K562 (cell line): ENCODE measurements around the gene FAM174B. TPM values are rescaled to one million over a fixed set of nuclear protein-coding genes. Genes with fewer than 3 reads are reported as not detected.
A peak's percentile ranks its signal among the peaks of the same experiment; 100 is the strongest.

ENCODE experiments used
- CCNT2 ChIP-seq: IDR thresholded peaks from 2 replicates; pipeline ENCODE4 v1.6.1; 2011; ENCODE audit warnings: borderline replicate concordance, low read depth, mild to moderate bottlenecking, moderate library complexity, mixed read lengths, low read length; ENCODE audit not compliant: insufficient read length; ENCODE audit errors: extremely low read depth
- CTBP1 ChIP-seq: fragments of 450-650 bp; IDR thresholded peaks from 2 replicates; pipeline ENCODE4 v1.6.1; 2016; ENCODE audit warnings: borderline replicate concordance
- CXXC5 ChIP-seq: fragments of 250-450 bp; sonication (Bioruptor Pico); IDR thresholded peaks from 2 replicates; pipeline ENCODE4 v1.8.0; 2022; ENCODE audit warnings: inconsistent platforms, mild to moderate bottlenecking, moderate library complexity
- FOXJ3 ChIP-seq: sonication (generic); formaldehyde crosslinking; IDR thresholded peaks from 2 replicates; pipeline ENCODE4 v1.4.0; 2020; ENCODE audit warnings: mild to moderate bottlenecking, missing genetic modification reagents
- GABPA ChIP-seq: fragments of 200-800 bp; sonication (Bioruptor generic); conservative IDR thresholded peaks from 2 replicates; pipeline ENCODE4 v1.6.1; 2016; ENCODE audit warnings: low read depth, missing genetic modification characterization, missing compliant biosample characterization
- GATAD2A ChIP-seq: fragments of 450-650 bp; IDR thresholded peaks from 2 replicates; pipeline ENCODE4 v1.6.1; 2017
- HDAC6 ChIP-seq: IDR thresholded peaks from 2 replicates; pipeline ENCODE4 v1.6.1; 2012; ENCODE audit warnings: low read depth, mild to moderate bottlenecking, control low read depth, inconsistent platforms, low read length, moderate library complexity
- HMG20A ChIP-seq: fragments of 450-650 bp; formaldehyde crosslinking; conservative IDR thresholded peaks from 2 replicates; pipeline ENCODE4 v1.4.0; 2020; ENCODE audit warnings: mild to moderate bottlenecking, mixed read lengths
- HMG20B ChIP-seq: fragments of 250-450 bp; sonication (Bioruptor Pico); IDR thresholded peaks from 2 replicates; pipeline ENCODE4 v1.5.0; 2021; ENCODE audit warnings: mild to moderate bottlenecking
- HNRNPUL1 ChIP-seq: fragments of 200-400 bp; formaldehyde crosslinking; IDR thresholded peaks from 2 replicates; pipeline ENCODE4 v1.6.1; 2017; ENCODE audit warnings: low read length
- KDM5B ChIP-seq: fragments of 200-600 bp; sonication (generic); IDR thresholded peaks from 2 replicates; pipeline ENCODE4 v1.6.1; 2012; ENCODE audit warnings: low read depth, mild to moderate bottlenecking, moderate library complexity, low read length, control low read depth, inconsistent platforms; ENCODE audit not compliant: insufficient replicate concordance
- LEF1 ChIP-seq: fragments of 450-650 bp; IDR thresholded peaks from 2 replicates; pipeline ENCODE4 v1.6.1; 2016; ENCODE audit warnings: mild to moderate bottlenecking
- NEUROD1 ChIP-seq: fragments of 150-350 bp; IDR thresholded peaks from 2 replicates; pipeline ENCODE4 v1.6.1; 2014; ENCODE audit warnings: borderline replicate concordance, low read length, low read depth; ENCODE audit not compliant: partially characterized antibody
- PREB ChIP-seq: sonication (generic); formaldehyde crosslinking; IDR thresholded peaks from 2 replicates; pipeline ENCODE4 v1.8.1; 2023; ENCODE audit warnings: mild to moderate bottlenecking, missing genetic modification reagents
- PRMT5 ChIP-seq: sonication (generic); formaldehyde crosslinking; IDR thresholded peaks from 2 replicates; pipeline ENCODE4 v1.5.0; 2020; ENCODE audit warnings: missing genetic modification reagents
- RBBP5 ChIP-seq: fragments of 200-600 bp; sonication (generic); IDR thresholded peaks from 2 replicates; pipeline ENCODE4 v1.6.1; 2012; ENCODE audit warnings: borderline replicate concordance, mild to moderate bottlenecking, low read length, control low read depth, inconsistent platforms; ENCODE audit not compliant: insufficient read depth, poor library complexity, severe bottlenecking
- RBM39 ChIP-seq: fragments of 200-400 bp; formaldehyde crosslinking; optimal IDR thresholded peaks from 2 replicates; pipeline ENCODE3; 2018; ENCODE audit warnings: low read depth, low read length
- ZNF639 ChIP-seq, 2 experiments: fragments of 200-800 bp in 1 of 2; sonication (Bioruptor generic) in 1 of 2; sonication (generic) in 1 of 2; formaldehyde crosslinking in 1 of 2; IDR thresholded peaks in 1 of 2; conservative IDR thresholded peaks in 1 of 2; 2 replicates each; pipeline versions ENCODE4 v1.5.0 to v1.6.1; 2016 to 2020; ENCODE audit warnings: missing compliant biosample characterization in 1 of 2, missing genetic modification characterization in 1 of 2, missing genetic modification reagents in 1 of 2
- polyA plus RNA-seq, 8 experiments: library from polyadenylated mRNA; depleted of rRNA in 4 of 8; stranded (reverse) in 5 of 8; unstranded in 3 of 8; fragments of >200 nt; fragmentation: Nextera tagmentation in 2 of 8; fragmentation: Illumina TruSeq in 1 of 8; extraction: Ambion mirVana in 2 of 8; extraction: Trizol in 1 of 8; gene quantifications; 2 replicates each; pipeline versions ENCODE4 v1.2.1 to v1.2.3, GENCODE V29; 2011 to 2014; ENCODE audit warnings: inconsistent platforms in 1 of 8, missing spikeins in 1 of 8
- total RNA-seq, 7 experiments: library from RNA; depleted of rRNA in 6 of 7; stranded (reverse); fragments of >200 nt in 6 of 7; fragmentation: Illumina TruSeq in 2 of 7; extraction: Trizol in 2 of 7; gene quantifications; 2 replicates each; pipeline versions ENCODE4 v1.2.1 to v1.2.3, GENCODE V29; 2011 to 2021; ENCODE audit warnings: low replicate concordance in 1 of 7
- TF ChIP-seq, protein P1 (sequence below): fragments of 450-650 bp; IDR thresholded peaks from 2 replicates; pipeline ENCODE4 v1.6.1; 2018; ENCODE audit warnings: mild to moderate bottlenecking, low read depth; ENCODE audit not compliant: partially characterized antibody
- TF ChIP-seq, protein P2 (sequence below): fragments of 450-650 bp; IDR thresholded peaks from 2 replicates; pipeline ENCODE4 v1.7.0; 2016; ENCODE audit warnings: borderline replicate concordance

The FAM174B gene
- total and polyA plus RNA-seq, 9 of the 15 experiments (the other 6 are each of a cell fraction or from before 2014, with no cell fraction given), result 0.39 to 2.7 (median 1.9) TPM; not detected in 1

GRCh38 chr15:92617549-92618520 is 37.7 kb downstream of the FAM174B start (continued):
- no peak for TF ChIP-seq CCNT2
- TF ChIP-seq LEF1, result peak; percentile 85; the same call in 1 of the 2 replicates
- no peak for TF ChIP-seq HMG20A (CRISPR knock-in tag)
- TF ChIP-seq PRMT5, result no peak
- no peak for TF ChIP-seq HDAC6
- peak; percentile 89 for TF ChIP-seq NEUROD1
- TF ChIP-seq GATAD2A, result peak; percentile 44; the same call in 1 of the 2 replicates
- TF ChIP-seq CTBP1, result peak; percentile 58; the same call in 1 of the 2 replicates
- TF ChIP-seq RBBP5, result no peak
- TF ChIP-seq FOXJ3 (CRISPR knock-in tag), result no peak
- TF ChIP-seq KDM5B, result no peak
- no peak for TF ChIP-seq PREB (CRISPR knock-in tag)
- TF ChIP-seq, protein P1, sequence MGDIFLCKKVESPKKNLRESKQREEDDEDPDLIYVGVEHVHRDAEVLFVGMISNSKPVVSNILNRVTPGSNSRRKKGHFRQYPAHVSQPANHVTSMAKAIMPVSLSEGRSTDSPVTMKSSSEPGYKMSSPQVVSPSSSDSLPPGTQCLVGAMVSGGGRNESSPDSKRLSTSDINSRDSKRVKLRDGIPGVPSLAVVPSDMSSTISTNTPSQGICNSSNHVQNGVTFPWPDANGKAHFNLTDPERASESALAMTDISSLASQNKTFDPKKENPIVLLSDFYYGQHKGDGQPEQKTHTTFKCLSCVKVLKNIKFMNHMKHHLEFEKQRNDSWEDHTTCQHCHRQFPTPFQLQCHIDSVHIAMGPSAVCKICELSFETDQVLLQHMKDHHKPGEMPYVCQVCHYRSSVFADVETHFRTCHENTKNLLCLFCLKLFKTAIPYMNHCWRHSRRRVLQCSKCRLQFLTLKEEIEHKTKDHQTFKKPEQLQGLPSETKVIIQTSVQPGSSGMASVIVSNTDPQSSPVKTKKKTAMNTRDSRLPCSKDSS, result no peak
- TF ChIP-seq HNRNPUL1, result no peak
- TF ChIP-seq CXXC5 (CRISPR knock-in tag), result peak; percentile 68
- TF ChIP-seq GABPA (tag), result no peak
- no peak for TF ChIP-seq RBM39
- TF ChIP-seq ZNF639 (CRISPR knock-in tag; conservative IDR thresholded peaks at IDR 0.05 in 1 of 2, IDR thresholded peaks at IDR 0.05 in 1 of 2), result peak in 1 of 2 experiments; percentile 67; a peak in 2 of 4 replicates
- TF ChIP-seq, protein P2, sequence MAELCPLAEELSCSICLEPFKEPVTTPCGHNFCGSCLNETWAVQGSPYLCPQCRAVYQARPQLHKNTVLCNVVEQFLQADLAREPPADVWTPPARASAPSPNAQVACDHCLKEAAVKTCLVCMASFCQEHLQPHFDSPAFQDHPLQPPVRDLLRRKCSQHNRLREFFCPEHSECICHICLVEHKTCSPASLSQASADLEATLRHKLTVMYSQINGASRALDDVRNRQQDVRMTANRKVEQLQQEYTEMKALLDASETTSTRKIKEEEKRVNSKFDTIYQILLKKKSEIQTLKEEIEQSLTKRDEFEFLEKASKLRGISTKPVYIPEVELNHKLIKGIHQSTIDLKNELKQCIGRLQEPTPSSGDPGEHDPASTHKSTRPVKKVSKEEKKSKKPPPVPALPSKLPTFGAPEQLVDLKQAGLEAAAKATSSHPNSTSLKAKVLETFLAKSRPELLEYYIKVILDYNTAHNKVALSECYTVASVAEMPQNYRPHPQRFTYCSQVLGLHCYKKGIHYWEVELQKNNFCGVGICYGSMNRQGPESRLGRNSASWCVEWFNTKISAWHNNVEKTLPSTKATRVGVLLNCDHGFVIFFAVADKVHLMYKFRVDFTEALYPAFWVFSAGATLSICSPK, result no peak
- TF ChIP-seq HMG20B (CRISPR knock-in tag), result no peak
